HepG2 (cell line): ENCODE measurements around the gene C16orf95. TPM values are rescaled to one million over a fixed set of nuclear protein-coding genes. Genes with fewer than 3 reads are reported as not detected.

ENCODE experiments used
- ATAC-seq: fragments of 200-7000 bp; cut with Tn5 transposase; 3 replicates; pipeline ENCODE4 v1.9.1; 2020; ENCODE audit warnings: mild to moderate bottlenecking, moderate library complexity
- BruUV-seq: library from RNA; stranded (reverse); fragments of 400-500 nt; replicated peaks from 2 replicates; lab custom pipeline; 2021; lab: Mats Ljungman, UMichigan
- CTCF ChIA-PET: fragments of 300-600 bp; formaldehyde crosslinking; extraction: SDS; loops from one replicate; lab custom pipeline; 2021; ENCODE audit warnings: low total read pairs, inconsistent platforms, low intra/inter-chr PET ratio; lab: Yijun Ruan, JAX
- POLR2A ChIA-PET: fragments of 350-600 bp; sonication (Branson Sonifier 250); formaldehyde crosslinking; loops from one replicate; lab custom pipeline; 2020; ENCODE audit warnings: antibody characterized with exemption, inconsistent platforms; lab: Yijun Ruan, JAX
- DNase-seq: peaks from one replicate; pipeline ENCODE4 v3.0.0-alpha.2; 2015; ENCODE audit warnings: low spot score
- FAIRE-seq: peaks from 3 replicates; lab custom pipeline; 2011; peaks lifted over from hg19 to GRCh38; lab: Jason Lieb, UNC
- H2AFZ ChIP-seq: one replicate; pipeline ENCODE4 v1.6.1; 2011; ENCODE audit warnings: low read length, inconsistent platforms
- H3K27ac ChIP-seq: fragments of 300-600 bp; 3 replicates; pipeline ENCODE4 v1.8.0; 2011; ENCODE audit warnings: mixed run types, mild to moderate bottlenecking, mixed read lengths, low read length, inconsistent platforms; ENCODE audit not compliant: insufficient read depth; ENCODE audit errors: extremely low read length
- H3K27me3 ChIP-seq, 2 experiments: fragments of 200-600 bp in 1 of 2; 2 replicates in 1 of 2; 3 replicates in 1 of 2; pipeline versions ENCODE4 v1.6.0 to v1.8.0; 2011; ENCODE audit warnings: low read length in 2 of 2, mild to moderate bottlenecking in 2 of 2, moderate library complexity in 2 of 2, inconsistent platforms in 1 of 2; ENCODE audit not compliant: insufficient read depth in 2 of 2, control insufficient read depth in 1 of 2
- H3K36me3 ChIP-seq, 2 experiments: fragments of 200-600 bp in 1 of 2; replicated peaks in 1 of 2; 2 replicates in 1 of 2; 3 replicates in 1 of 2; pipeline versions ENCODE4 v1.5.1 to v1.8.0; 2011; ENCODE audit warnings: low read length in 2 of 2, inconsistent platforms in 1 of 2; ENCODE audit not compliant: insufficient read depth in 2 of 2, control insufficient read depth in 1 of 2
- H3K4me1 ChIP-seq: 2 replicates; pipeline ENCODE4 v1.5.1; 2012; ENCODE audit warnings: low read length, inconsistent platforms; ENCODE audit not compliant: insufficient read depth
- H3K4me2 ChIP-seq: 2 replicates; pipeline ENCODE4 v1.6.0; 2011; ENCODE audit warnings: low read depth, low read length, inconsistent platforms
- H3K4me3 ChIP-seq, 3 experiments: fragments of 200-600 bp in 1 of 3; sonication (generic), shearing (Covaris generic) in 1 of 3; replicated peaks in 1 of 3; 2 replicates each; pipeline ENCODE4 v1.5.1; 2011 to 2016; ENCODE audit warnings: low read length in 3 of 3, inconsistent platforms in 2 of 3, low read depth in 2 of 3, mild to moderate bottlenecking in 2 of 3, control low read depth in 1 of 3, mixed read lengths in 1 of 3; ENCODE audit not compliant: insufficient read depth in 1 of 3
- H3K79me2 ChIP-seq: one replicate; pipeline ENCODE4 v1.6.1; 2011; ENCODE audit warnings: low read length, inconsistent platforms; ENCODE audit not compliant: insufficient read depth
- H3K9ac ChIP-seq: 2 replicates; pipeline ENCODE4 v1.6.0; 2011; ENCODE audit warnings: mild to moderate bottlenecking, low read depth, low read length, inconsistent platforms; ENCODE audit not compliant: insufficient read depth
- H3K9me3 ChIP-seq: 2 replicates; pipeline ENCODE4 v1.5.1; 2012; ENCODE audit warnings: mild to moderate bottlenecking, low read length
- H4K20me1 ChIP-seq: 2 replicates; pipeline ENCODE4 v1.6.0; 2011; ENCODE audit warnings: inconsistent platforms, mild to moderate bottlenecking, low read length, moderate library complexity; ENCODE audit not compliant: insufficient read depth
- AFF4 ChIP-seq: sonication (generic); formaldehyde crosslinking; IDR thresholded peaks from 2 replicates; pipeline ENCODE4 v1.4.0; 2020; ENCODE audit warnings: missing genetic modification reagents
- FOXO1 ChIP-seq: sonication (generic); formaldehyde crosslinking; IDR thresholded peaks from 2 replicates; pipeline ENCODE4 v1.4.0; 2020; ENCODE audit warnings: missing genetic modification reagents
- GTF3A ChIP-seq: sonication (generic); formaldehyde crosslinking; conservative IDR thresholded peaks from 2 replicates; pipeline ENCODE4 v1.4.0; 2020; ENCODE audit warnings: mild to moderate bottlenecking, missing genetic modification reagents
- HCFC1 ChIP-seq: fragments of 150-350 bp; IDR thresholded peaks from 2 replicates; pipeline ENCODE4 v1.6.1; 2014; ENCODE audit warnings: low read depth, low read length
- MATR3 ChIP-seq: sonication (generic); formaldehyde crosslinking; IDR thresholded peaks from 2 replicates; pipeline ENCODE4 v1.4.0; 2020; ENCODE audit warnings: missing genetic modification reagents
- PLSCR1 ChIP-seq: sonication (generic); formaldehyde crosslinking; IDR thresholded peaks from 2 replicates; pipeline ENCODE4 v1.5.0; 2020; ENCODE audit warnings: missing genetic modification reagents, mild to moderate bottlenecking, borderline replicate concordance
- PRPF4 ChIP-seq: fragments of 200-400 bp; formaldehyde crosslinking; IDR thresholded peaks from 2 replicates; pipeline ENCODE4 v1.6.1; 2016; ENCODE audit warnings: low read length, low read depth; ENCODE audit not compliant: poor library complexity, severe bottlenecking
- SMAD3 ChIP-seq: sonication (generic); formaldehyde crosslinking; IDR thresholded peaks from 2 replicates; pipeline ENCODE4 v1.4.0; 2020; ENCODE audit warnings: missing genetic modification reagents
- SOX5 ChIP-seq: IDR thresholded peaks from 2 replicates; pipeline ENCODE4 v1.6.1; 2016; ENCODE audit warnings: borderline replicate concordance
- WIZ ChIP-seq: sonication (generic); formaldehyde crosslinking; IDR thresholded peaks from 2 replicates; pipeline ENCODE4 v1.5.1; 2020; ENCODE audit warnings: mild to moderate bottlenecking, missing genetic modification reagents
- ZBTB25 ChIP-seq: IDR thresholded peaks from 2 replicates; pipeline ENCODE4 v1.6.1; 2018; ENCODE audit warnings: missing genetic modification reagents
- ZBTB7A ChIP-seq: sonication (generic); formaldehyde crosslinking; IDR thresholded peaks from 2 replicates; pipeline ENCODE4 v1.8.0; 2022; ENCODE audit warnings: mild to moderate bottlenecking, missing genetic modification reagents
- ZNF335 ChIP-seq: sonication (generic); formaldehyde crosslinking; IDR thresholded peaks from 2 replicates; pipeline ENCODE4 v1.4.0; 2020; ENCODE audit warnings: missing genetic modification reagents
- ZNF678 ChIP-seq: sonication (generic); formaldehyde crosslinking; IDR thresholded peaks from 2 replicates; pipeline ENCODE4 v1.4.0; 2020; ENCODE audit warnings: mild to moderate bottlenecking, missing genetic modification reagents
- WGBS: methylation state at CpG from one replicate; pipeline ENCODE4 v1.1.6; 2017; ENCODE audit warnings: low lambda C conversion rate; 5-methylcytosine and 5-hydroxymethylcytosine counted together
- in situ Hi-C: cut with HindIII; loops from 2 replicates; pipeline ENCODE4 v1.10.0; 2017; ENCODE audit warnings: low pct_unique_long_range_greater_than_20kb; ENCODE audit not compliant: extremely low pct_ligation_motif_present
- intact Hi-C: fragments of 100-400 bp; cut with micrococcal nuclease; formaldehyde crosslinking; loops from one replicate; pipeline ENCODE4 v1.10.0; 2022; ENCODE audit not compliant: unreplicated experiment
- polyA plus RNA-seq, 8 experiments: library from polyadenylated mRNA; depleted of rRNA in 3 of 8; stranded (reverse) in 7 of 8; unstranded in 1 of 8; fragments of >200 nt; fragmentation: Illumina TruSeq in 4 of 8; extraction: Trizol in 4 of 8; gene quantifications; 2 replicates each; pipeline versions ENCODE4 v1.2.1 to v1.2.3, GENCODE V29; 2011 to 2016; ENCODE audit warnings: low read depth in 4 of 8, missing spikeins in 1 of 8, mixed read lengths in 1 of 8; ENCODE audit not compliant: insufficient read depth in 1 of 8
- total RNA-seq, 5 experiments: library from RNA; depleted of rRNA; stranded (reverse); fragments of >200 nt; fragmentation: Illumina TruSeq; extraction: Trizol; gene quantifications; 2 replicates each; pipeline ENCODE4 v1.2.3, GENCODE V29; 2016; ENCODE audit warnings: low read depth in 1 of 5

C16orf95 gene
- total and polyA plus RNA-seq, 2 of the 13 experiments (the other 11 are each of a cell fraction or from before 2014, with no cell fraction given): 2.8 to 8.6 TPM

GRCh38 chr16:87309620-87310525, 7.3 kb downstream of the C16orf95 start:
- H2AFZ ChIP-seq: no peak overlapping the region
- BruUV-seq: no TSS peak
- no peak for TF ChIP-seq ZBTB7A (CRISPR knock-in tag)
- TF ChIP-seq ZBTB25: no peak
- TF ChIP-seq AFF4: no peak
- TF ChIP-seq FOXO1 (CRISPR knock-in tag): no peak
- TF ChIP-seq ZNF335: no peak
- TF ChIP-seq PRPF4: no peak
- no peak for TF ChIP-seq GTF3A
- no peak for TF ChIP-seq SOX5 (CRISPR knock-in tag)
- TF ChIP-seq PLSCR1: no peak
- no peak for TF ChIP-seq HCFC1
- TF ChIP-seq MATR3 (CRISPR knock-in tag): no peak
- no peak for TF ChIP-seq ZNF678 (CRISPR knock-in tag)
- TF ChIP-seq SMAD3 (CRISPR knock-in tag): no peak
- TF ChIP-seq WIZ (CRISPR knock-in tag): no peak

More at GRCh38 chr16:87309620-87310525, 7.3 kb downstream of the C16orf95 start:
- Histone ChIP-seq H3K9me3 (no peaks in the 10 kb centered on the region), H3K79me2 (no peaks in the 10 kb centered on the region), H3K27ac (no peak overlapping the region), H4K20me1 (no peaks in the 10 kb centered on the region), H3K9ac (no peak overlapping the region), H3K36me3 (no peaks in the 10 kb centered on the region; a peak in 1 of 5 replicates), H3K4me2 (no peak overlapping the region), H3K27me3 (no peaks in the 10 kb centered on the region), H3K4me1 (no peaks in the 10 kb centered on the region), H3K4me3 (no peak overlapping the region)
- intact Hi-C loops (no loop called here), in situ Hi-C loops (no loop called here)
- 65% methylated on average over 4 of the region's 5 CpGs for WGBS
- DNase-seq (no peak), FAIRE-seq (no peak), ATAC-seq (no peak)
- CTCF ChIA-PET: no interaction called here
- POLR2A ChIA-PET: no interaction called here
